Smooth muscle cell of the brain vasculature (primary cell): ENCODE measurements around the gene PKMYT1.

Experiments
- DNase-seq: peaks from one replicate; pipeline ENCODE4 v3.0.0-alpha.2; 2012; ENCODE audit warnings: low read depth, low spot score

The PKMYT1 gene

GRCh38 chr16:2973605-2974318 is 6.5 kb downstream of the PKMYT1 start:
- no peak for DNase-seq

- no peak for DNase-seq
Observed at GRCh38 chr16:2973093-2973492, 7.2 kb downstream of the PKMYT1 start.

GRCh38 chr16:2971985-2972784 is 8.1 kb downstream of the PKMYT1 start:
- no peak for DNase-seq

- DNase-seq, result no peak
Observed at GRCh38 chr16:2971134-2971984, 8.9 kb downstream of the PKMYT1 start.

- DNase-seq, result no peak
Observed at GRCh38 chr16:2970563-2970962, 9.7 kb downstream of the PKMYT1 start.

GRCh38 chr16:2969545-2970521 is 10.4 kb downstream of the PKMYT1 start:
- DNase-seq, result no peak

GRCh38 chr16:2968738-2969544 is 11.3 kb downstream of the PKMYT1 start, which contains the start of gene PAQR4:
TSS of gene PAQR4 (plus strand) at chr16:2969348. CDS start at chr16:2969675, 327 bp downstream.
- DNase-seq, result peak; percentile 40

- DNase-seq, result no peak
Observed at GRCh38 chr16:2968368-2968737, 11.9 kb downstream of the PKMYT1 start.

- no peak for DNase-seq
Observed at GRCh38 chr16:2967721-2968161, 12.5 kb downstream of the PKMYT1 start.

- DNase-seq, result no peak
Observed at GRCh38 chr16:2967211-2967631, 13.0 kb downstream of the PKMYT1 start.

GRCh38 chr16:2966808-2967191 is 13.4 kb downstream of the PKMYT1 start:
- DNase-seq, result no peak

- no peak for DNase-seq
Observed at GRCh38 chr16:2966043-2966807, 14.0 kb downstream of the PKMYT1 start.

- DNase-seq, result no peak
Observed at GRCh38 chr16:2964475-2965336, 15.5 kb downstream of the PKMYT1 start.

GRCh38 chr16:2963723-2964474 is 16.3 kb downstream of the PKMYT1 start, which contains the start of gene KREMEN2:
TSS of gene KREMEN2 (plus strand) at chr16:2964275. CDS start at chr16:2964521, 246 bp downstream.
- DNase-seq, result no peak

- DNase-seq, result no peak
Observed at GRCh38 chr16:2963074-2963722, 17.0 kb downstream of the PKMYT1 start.

- DNase-seq, result no peak
Observed at GRCh38 chr16:2962334-2963073, 17.7 kb downstream of the PKMYT1 start.
